Stimulated activated CD4-positive, alpha-beta T cell treated with anti-CD3 and anti-CD28 coated beads, TNF-alpha, amount 100 ng/mL, for 1 hour (primary cell): ENCODE measurements around the gene TMSB15C.
"Not testable (repeated sequence)": the region's sequence is repeated elsewhere in the genome, so short reads cannot be mapped to it uniquely, and the experiment has no call there.

Experiments used
- DNase-seq, 3 donors: peaks; one replicate each; pipeline ENCODE4 v3.0.0-alpha.2; 2020; ENCODE audit warnings: low read depth in 3 of 3, low spot score in 1 of 3

Gene TMSB15C

DNA sequence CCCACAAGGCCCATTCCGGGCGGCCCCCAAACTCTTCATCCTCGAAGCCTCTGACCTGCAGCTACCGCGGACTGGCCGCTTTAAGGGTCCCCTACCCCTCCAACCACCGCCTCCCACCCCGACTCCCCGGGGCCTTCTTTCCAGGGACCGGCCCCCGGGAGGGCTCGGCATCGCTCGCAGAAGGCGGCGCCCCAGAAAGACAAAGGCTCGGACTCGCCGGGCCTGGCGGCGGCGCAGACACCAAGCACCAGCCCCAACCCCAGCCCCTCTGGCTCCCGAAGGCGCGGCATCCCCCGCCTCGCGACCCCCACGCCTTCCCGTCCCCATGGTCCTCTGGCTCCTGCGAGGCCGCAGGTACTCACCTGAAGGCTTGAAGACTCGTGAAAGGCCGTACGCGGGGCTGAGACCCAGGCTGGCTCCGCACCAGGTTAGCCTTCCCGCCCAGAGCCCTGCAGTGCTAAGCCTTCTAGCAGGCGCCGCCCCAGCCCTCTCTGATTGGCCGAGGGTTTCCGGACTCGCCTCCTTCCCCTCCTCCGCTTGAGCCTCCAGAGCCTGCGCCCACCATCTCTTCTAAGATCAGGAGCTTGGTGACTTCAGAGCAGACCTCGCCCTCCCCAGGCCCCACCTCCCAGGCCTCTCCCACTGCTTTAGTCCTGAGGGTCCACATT lies at the start of gene TMSB15C:
Gene TMSB15C, minus strand, starts transcription at position 459 of the 668 bp plus-strand sequence.
- not testable (repeated sequence) for DNase-seq

DNA sequence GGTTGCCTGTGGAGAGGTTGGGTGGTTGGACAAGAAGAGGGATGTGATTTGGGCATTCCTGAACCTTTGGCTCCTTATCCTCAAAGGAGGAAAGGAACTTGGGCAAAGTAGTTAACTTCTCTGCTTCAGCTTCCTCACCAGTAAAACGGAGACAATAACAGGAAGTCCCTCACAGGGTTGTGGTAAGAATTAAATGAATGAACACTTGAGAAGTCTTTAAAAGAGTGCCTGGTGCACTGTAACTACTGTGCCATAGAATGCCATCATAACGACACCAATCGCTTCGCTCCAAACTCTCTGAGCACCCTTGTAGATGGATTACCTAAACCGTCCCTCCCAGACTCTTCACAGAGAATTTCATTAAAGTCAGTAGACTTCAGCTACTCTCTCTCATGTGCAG lies 46.8 kb upstream of the TMSB15C start:
- DNase-seq, result no peak

DNA sequence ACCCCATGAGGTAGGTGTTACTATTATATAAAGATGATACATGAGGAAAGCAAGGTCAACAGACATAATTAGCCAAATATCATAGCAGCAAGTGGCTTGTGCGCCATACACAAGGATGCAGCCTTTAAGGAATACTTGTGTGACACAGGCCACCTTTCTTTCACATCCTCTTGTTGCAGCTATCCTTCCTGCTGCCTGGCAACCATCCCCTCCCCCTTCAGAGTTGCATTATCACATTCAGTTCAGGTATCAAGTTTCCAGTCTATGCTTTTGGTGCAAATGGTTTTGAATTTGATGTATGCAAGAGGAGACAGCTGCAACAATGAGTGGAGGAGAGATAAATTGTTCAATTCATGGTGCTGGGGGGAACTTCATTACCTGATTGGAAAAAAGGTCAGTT lies 42.7 kb upstream of the TMSB15C start:
- DNase-seq, result no peak

DNA sequence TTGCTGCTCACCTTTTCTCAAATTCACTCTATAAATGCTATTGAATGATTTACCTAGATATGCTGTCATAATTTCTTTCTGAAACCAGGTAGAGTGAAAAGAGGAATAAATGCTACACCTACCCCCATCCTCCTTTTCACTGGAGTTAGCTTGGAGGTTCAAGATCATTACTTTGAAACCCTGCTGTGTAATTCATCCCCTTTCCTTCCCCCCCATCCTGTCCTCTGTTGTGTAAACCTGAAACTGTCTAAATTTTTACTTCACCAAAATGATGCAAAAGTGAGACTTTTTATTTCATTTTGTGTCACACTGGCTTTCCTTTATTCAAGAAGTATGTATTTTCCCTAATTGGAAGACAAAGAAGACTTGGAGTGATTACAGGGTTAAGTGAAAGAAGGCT lies 41.7 kb upstream of the TMSB15C start:
- DNase-seq, result no peak

DNA sequence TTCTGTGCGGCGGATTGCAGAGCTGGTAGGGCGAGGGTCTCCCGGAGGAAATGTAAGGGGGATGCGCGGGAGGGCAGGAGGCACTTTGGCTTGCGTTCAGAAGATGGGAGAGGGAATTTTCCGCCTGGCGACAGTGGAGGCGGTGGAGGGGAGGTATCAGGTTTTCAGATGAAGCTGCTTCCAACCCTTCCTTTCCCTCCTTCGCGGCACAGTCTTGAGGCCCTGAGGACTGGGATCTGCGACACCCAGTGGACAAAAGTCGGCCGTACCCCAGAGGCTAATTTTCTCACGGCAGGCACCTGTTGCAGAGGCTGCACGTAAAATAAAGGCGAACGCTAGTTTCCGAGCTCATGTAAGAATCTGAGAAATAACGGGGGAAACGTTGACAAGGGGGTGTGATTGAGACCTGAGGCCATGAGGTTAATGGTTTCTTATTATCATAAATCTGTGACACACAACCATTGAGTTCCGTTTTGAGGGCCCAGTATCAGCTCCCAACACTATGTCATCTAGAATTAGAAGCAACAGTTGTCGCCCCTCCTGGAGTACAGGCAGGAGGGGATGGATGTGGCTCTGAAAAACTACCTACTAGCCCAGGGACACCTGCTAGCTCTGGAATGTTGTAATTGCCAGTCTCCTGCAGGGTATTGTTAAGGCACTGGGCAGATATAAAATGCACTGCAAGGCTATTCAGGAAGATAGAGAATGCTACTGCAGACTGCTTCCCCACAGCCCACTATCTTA lies 37.4 kb upstream of the TMSB15C start:
- DNase-seq, result peak in 2 of 3 donors; percentile 9

DNA sequence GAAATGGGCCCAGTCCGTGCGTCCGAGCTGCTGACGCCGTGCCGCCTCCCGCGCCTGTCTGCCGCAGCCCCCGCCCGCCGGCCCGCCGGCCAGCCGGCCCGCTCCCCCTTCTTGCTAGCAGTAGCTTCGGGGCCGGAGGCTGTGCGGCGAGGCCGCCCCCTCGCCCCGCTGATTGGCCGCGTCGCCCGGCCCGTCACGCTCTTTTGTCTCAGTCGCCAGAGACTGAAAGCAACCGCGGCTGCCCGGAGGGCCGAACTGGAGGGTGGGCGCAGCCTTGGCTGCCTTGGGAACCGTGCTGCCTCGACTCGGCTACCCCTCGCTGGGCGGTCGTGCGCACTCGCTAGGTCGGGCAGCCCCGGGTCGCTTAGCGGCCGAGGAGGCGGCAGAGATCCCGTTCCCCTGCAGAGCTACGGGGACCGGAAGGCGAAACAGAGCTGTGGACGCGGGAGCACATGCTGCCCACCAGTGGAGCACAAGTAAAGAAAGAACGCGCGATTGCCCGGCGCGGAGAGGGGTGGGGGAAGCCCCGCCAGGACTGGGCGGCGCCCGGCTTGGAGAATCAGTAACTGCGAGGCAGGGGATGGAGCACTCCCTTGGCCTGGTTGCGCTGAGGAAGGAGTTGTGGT lies 36.4 kb upstream of the TMSB15C start, which contains the start of gene ZCCHC18:
Gene ZCCHC18, plus strand, starts transcription at position 198 of the 626 bp plus-strand sequence. CDS start 1,589 bp downstream, outside the sequence.
- peak in 1 of 3 donors; percentile 10 for DNase-seq

DNA sequence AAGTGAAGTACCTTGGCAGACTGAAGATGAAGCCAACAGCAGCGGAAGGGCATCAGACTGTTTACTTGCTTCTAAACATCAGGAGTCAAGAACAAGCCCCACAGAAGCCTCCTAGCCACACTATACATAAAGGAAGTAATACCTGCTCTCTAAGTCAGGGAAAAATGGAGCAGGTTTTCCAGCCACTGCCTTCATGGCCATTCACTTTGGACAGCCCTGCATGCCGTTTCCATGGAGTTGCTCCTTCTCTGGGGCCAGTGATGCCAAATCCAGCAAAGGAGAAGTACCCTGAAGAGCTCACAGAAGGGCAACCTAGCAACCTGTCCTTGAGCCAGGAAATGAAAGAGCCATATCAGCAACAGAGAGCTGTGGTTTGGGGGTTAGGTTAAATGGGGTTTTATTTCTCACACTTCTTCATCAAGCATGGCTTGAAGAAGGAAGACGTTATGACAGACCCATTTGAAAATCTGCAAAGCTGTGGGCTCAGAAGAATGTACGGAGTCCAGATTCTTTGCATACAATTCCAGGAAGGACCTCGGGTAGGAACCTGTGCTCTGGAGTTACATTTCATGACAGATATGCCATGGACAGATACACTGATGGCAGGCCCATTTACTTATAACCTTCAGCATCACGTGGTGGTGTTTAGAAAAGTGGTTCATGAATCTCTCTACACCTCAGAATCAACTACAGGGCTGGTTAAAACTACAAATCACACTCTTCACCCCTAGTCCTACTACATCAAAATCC lies 34.6 kb upstream of the TMSB15C start:
- not testable (repeated sequence) for DNase-seq

DNA sequence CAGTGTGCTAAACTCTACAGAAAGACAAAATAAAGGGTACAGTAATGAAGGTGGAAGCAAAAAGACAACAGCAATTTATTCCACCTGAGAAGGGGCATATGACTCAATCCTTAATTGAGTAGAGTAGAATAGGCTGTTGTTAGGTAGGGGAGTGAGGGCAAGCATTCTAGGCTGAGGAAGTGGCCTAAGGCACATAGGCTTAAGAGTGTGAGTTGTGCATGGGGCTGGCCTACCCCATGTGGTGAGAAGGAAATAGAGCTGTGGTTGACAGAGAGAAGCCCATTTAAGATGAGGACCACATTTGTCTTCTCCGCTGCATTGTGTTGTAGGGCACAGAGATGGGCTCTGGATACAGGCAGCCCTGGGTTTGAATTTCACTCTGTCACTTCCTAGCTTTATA lies 32.9 kb upstream of the TMSB15C start:
- DNase-seq, result no peak

DNA sequence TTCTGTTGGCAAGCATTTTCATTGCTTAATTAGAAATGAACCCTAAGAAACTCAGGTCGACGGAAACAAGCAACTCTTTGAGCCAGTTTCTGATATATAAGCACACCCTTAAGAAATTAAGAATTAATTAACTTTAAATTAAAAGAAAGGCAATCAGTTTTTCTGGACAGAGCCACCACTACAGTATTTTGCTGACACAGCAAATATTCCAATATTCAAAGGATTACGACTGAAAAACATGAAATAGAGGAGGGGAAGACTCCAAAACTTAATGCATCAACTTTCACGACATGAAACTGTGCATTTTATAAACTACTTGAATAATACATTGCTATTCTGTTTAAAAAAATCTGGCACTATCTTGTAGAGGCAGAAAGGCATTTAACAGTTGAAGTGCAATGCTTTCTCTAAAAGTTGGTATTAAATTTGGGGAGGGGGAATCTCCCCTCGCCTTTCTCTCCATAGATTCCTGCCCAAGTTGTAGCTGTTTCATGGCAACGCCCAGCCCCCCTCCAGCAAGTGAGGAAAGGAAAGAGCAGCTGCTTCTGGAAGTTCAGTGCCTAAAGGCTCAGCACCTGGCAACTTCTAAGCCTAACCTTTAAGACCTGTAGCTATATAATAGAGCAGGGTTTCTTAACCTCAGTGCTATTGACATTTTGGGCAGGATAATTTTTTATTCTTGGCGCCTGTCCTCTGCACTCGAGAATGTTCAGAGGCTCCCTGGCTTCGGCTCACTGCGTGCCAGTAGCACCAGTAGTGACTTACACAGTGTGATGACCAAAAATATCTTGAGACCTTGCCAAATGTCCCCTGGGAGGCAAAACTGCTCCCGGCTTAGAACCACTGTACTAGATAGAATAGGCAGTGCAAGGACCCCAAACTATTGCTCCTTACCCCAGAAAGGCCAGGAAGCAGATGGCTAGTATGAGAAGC lies 29.6 kb upstream of the TMSB15C start:
- no peak for DNase-seq

DNA sequence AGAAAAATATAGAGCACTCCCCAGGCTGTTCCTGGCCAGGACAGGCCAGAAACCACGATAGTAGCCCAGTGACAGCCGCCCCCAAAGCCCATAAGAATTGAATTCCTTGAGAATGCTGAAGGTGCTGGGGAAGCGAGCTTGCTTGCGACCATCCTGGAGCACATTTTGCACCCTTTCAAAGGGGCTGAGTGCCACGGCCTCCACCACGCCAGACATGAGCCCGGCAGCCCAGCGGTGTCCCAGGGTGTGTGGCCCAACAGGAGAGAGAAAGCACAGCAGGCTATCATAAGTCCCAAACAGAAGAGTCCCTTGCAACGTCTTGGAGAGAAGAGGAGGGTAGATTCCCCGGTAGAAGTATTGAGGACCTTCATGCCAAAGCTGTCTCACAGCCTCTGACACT lies 28.6 kb upstream of the TMSB15C start:
- no peak for DNase-seq

DNA sequence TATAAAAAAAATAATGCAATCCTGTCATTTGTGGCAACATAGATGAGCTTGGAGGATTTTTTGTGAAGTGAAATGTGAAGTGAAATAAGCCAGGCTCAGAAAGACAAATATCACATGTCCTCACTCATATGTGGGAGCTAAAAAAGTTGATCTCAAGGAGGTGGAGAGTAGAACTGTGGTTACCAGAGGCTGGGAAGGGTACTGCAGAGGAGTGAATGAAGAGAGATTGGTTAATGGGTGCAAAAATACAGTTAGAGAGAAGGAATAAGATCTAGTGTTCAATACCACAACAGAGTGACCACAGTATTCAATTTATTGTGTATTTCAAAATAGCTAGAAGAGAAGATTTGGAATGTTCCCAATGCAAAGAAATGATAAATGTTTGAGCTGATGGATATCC lies 22.9 kb upstream of the TMSB15C start:
- DNase-seq, result no peak

DNA sequence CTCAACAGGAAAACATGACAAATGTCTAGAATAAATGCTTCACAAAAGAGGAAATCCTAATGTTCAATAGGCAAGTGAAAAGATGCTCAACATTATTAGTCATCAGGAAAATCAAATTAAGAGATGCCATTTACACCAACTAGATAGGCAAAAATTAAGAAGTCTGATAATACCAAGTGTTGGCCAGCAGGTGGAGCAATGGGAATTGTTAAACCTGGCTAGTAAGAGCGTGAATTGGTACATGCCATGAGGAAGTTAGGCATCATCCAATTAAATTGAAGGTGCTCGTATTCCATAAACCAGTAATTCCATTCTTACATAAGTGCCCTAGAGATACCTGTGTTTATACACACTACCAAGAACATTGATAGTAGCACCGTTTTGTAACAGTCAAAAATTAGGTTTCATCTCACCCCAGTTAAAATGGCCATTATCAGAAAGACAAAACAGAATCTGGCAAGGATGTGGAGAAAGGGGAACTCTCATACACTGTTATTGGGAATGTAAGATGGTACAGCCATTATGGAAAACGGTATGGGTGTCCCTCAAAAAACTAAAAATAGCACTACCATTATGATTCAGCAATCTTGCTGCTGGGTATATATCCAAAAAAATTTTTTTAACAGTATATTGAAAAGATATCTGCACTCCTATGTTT lies 22.2 kb upstream of the TMSB15C start:
- DNase-seq, result peak in 1 of 3 donors; percentile 29

DNA sequence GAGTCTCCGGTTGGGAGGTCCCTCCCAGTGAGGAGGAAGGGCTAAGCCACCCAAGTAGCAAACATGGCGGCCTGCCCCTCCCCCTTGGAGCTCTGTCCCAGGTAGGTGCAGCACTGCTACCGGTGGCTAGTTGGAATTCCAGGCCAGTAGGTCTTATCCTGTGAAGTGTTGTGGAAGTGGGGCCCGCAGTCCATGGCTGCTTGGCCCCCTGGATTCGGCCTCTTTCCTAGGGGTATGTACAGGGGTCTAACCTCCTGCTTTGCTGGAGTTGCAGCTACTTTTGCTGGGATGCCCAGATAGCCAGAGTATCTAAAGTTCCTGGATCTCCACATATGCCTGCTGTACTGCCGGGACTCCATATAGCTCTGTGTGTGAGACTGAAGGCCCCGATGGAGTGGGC lies 9.9 kb upstream of the TMSB15C start:
- no peak for DNase-seq

DNA sequence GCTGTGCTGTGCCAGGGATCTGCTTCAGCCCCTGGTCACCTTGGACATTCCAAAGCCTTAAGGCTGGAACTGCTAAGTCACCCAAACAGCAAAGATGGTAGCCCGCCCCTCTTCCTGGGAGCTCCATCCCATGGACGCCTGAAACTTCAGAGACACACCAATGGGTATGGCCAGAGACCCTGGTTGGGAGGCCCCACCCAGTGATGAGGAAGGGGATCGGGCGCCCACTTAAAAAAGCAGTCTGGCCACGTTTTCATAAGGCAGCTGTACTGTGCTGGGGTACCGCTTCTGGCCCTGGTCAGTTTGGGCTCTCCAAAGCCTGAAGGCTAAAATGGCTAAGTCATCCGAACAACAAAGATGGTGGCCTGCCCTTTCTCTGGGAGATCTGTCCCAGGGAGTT lies 9.4 kb upstream of the TMSB15C start:
- no peak for DNase-seq

DNA sequence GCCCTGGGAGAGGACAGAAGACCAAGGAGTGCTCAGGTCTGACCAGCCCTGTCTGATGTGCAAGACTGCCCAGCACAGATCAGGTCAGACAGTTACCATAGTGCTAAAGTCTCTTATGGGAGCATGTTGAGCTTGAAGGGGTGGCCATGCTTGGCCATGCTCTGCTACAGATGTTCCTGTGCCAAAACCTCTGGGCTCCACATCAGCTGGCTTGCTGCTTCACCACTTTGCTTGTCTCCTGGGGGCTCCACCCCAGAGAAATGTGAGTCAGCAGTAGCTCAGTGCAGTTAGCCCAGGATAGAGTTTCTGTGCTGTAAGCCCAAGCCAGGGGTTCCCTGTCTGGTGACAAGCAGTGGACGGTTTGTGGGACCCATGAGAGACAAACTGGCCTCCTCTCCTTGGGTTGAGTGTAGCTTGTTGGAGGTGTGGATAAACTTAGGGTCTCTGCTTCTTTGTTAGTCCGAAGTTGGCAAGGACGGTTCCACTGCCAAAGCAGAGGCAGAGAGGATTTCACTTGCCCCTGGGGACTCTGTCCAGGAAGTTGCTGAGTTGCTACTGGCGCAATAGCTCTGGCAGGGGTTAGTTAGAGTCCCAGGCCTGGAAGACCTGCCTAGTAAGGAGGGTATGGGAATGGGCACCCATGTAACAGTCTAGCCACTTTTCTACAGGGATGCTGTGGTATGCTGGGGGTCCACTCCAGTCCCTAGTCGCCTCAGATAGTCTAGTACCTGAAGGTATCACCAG lies 8.7 kb upstream of the TMSB15C start:
- no peak for DNase-seq

DNA sequence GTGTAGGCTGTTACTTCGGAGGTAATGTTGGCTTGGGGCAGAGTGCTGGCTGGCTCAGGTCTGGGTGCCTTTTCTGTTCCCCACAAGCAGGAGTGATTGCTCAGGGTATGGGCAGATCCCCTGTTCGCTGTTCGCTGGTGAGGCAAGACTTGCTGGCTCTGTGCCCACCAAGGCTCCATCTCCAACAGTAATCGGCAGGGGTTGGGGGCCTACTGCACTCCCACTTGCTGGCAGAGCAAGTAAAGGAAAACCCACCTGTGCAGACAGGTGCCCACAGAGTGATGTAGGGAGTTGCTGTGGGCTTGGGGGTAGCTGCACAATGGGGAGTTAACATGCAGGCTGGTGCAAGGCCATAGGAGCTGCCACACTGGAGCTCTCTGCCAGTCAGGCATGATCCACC lies 8.0 kb upstream of the TMSB15C start:
- no peak for DNase-seq

DNA sequence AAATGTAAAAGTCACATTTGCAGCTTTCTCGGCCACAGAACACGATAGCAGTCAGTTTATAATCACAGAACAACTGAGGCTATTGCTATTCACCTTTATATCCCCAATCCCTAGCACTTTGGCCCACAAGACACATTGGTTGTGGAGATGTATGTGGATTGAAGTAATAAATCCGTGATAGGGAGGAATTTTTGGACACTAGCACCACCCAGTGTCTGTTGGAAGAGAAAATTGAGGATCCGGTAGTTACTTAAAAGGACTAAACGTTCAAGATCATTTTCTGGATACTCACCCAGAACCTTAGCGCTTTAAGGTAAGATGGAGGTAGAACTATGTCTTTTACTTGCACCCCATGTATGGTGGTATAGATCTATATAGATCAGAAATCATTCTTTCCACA lies 1.8 kb upstream of the TMSB15C start:
- not testable (repeated sequence) for DNase-seq

DNA sequence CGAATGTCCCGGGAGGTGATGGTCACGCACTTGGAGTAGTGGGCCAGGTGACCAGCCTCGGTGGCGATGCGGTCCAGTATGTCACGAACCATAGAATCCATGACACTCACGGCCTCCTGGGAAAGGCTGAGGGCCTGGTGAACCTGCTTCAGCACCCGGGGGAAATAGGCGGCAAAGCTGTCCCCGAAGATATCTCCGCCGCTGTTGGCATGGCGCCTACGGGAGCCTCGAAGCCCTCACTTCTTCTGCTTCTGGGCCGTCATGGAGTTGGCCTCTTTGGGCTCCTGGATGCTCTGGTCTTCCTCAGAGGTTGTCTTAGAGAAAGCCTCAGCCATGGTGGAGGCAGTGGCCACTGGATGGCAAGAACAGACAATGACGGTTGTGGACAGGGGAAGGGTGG lies 13.4 kb downstream of the TMSB15C start:
- not testable (repeated sequence) for DNase-seq

DNA sequence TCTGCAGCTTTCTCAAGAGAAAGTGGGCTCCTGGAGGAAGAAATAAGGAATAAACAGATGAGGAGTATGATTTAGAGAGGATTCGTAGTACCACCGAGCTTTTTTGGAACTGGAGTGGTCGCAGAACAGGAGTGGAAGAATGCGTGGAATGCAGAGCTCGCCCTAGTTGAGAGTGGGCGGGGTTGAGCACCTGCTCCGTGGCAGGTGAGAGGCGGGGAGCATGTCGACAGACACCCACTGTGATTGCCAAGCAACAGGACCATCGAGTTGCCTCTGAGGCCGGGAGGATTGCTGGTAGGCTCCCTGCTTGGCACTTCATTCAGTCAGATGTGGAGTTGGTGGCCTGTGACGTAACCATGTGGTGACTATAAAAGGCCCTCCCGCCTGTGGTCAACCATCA lies 21.1 kb downstream of the TMSB15C start:
- DNase-seq, result not testable (repeated sequence)
